KBM-7 (cell line): ENCODE results near the gene UGT3A1.
"Not testable (repeated sequence)": the region's sequence is repeated elsewhere in the genome, so short reads cannot be mapped to it uniquely, and the experiment has no call there.

Experiments
- DNase-seq: peaks from one replicate; pipeline ENCODE4 v3.0.0-alpha.2; 2015
- in situ Hi-C: fragments of 300-500 bp; cut with MboI; formaldehyde crosslinking; loops from 2 replicates; pipeline ENCODE4 v1.14.3; 2020; ENCODE audit warnings: low sequenced_read_pairs, low pct_unique_long_range_greater_than_20kb, mixed read lengths

The UGT3A1 gene

GRCh38 chr5:35990941-35991611 lies at the start of gene UGT3A1:
Gene UGT3A1 (minus strand): TSS chr5:35991390. CDS start chr5:35991240, 150 bp downstream.
- DNase-seq = no peak
- in situ Hi-C loops = no loop called here

GRCh38 chr5:36035696-36036095 lies 44.5 kb upstream of the UGT3A1 start:
- in situ Hi-C loops = no loop called here
- DNase-seq = no peak

GRCh38 chr5:36034536-36035134 lies 43.4 kb upstream of the UGT3A1 start:
- DNase-seq, in situ Hi-C loops: not testable (repeated sequence)

GRCh38 chr5:36033486-36033885 lies 42.3 kb upstream of the UGT3A1 start:
- no peak for DNase-seq
- in situ Hi-C loops = no loop called here

GRCh38 chr5:36033047-36033446 lies 41.9 kb upstream of the UGT3A1 start:
- DNase-seq = no peak
- in situ Hi-C loops = no loop called here

GRCh38 chr5:36031223-36031622 lies 40.0 kb upstream of the UGT3A1 start:
- no peak for DNase-seq
- in situ Hi-C loops = no loop called here

- no peak for DNase-seq
- in situ Hi-C loops = no loop called here
These were observed 38.7 kb upstream of the UGT3A1 start for GRCh38 chr5:36029914-36030313.

GRCh38 chr5:36028816-36029465 lies 37.8 kb upstream of the UGT3A1 start:
- in situ Hi-C loops = no loop called here
- no peak for DNase-seq

GRCh38 chr5:36027711-36028110 lies 36.5 kb upstream of the UGT3A1 start:
- in situ Hi-C loops = no loop called here

GRCh38 chr5:36026706-36027465 lies 35.7 kb upstream of the UGT3A1 start:
- DNase-seq = no peak
- in situ Hi-C loops = no loop called here

More at GRCh38 chr5:36027711-36028110, 36.5 kb upstream of the UGT3A1 start:
- DNase-seq = no peak

- in situ Hi-C loops, DNase-seq: not testable (repeated sequence)
These were observed 31.1 kb upstream of the UGT3A1 start for GRCh38 chr5:36022246-36022645.

GRCh38 chr5:36019584-36019983 lies 28.4 kb upstream of the UGT3A1 start:
- in situ Hi-C loops, DNase-seq: not testable (repeated sequence)

- DNase-seq = no peak
- in situ Hi-C loops = no loop called here
These were observed 26.4 kb upstream of the UGT3A1 start for GRCh38 chr5:36017622-36018021.

- no peak for DNase-seq
- in situ Hi-C loops = no loop called here
These were observed 25.8 kb upstream of the UGT3A1 start for GRCh38 chr5:36017004-36017403.

- DNase-seq = no peak
- in situ Hi-C loops = no loop called here
These were observed 22.0 kb upstream of the UGT3A1 start for GRCh38 chr5:36013182-36013581.

- in situ Hi-C loops = no loop called here
- no peak for DNase-seq
These were observed 18.5 kb upstream of the UGT3A1 start for GRCh38 chr5:36009698-36010097.

GRCh38 chr5:36007366-36007765 lies 16.2 kb upstream of the UGT3A1 start:
- in situ Hi-C loops = no loop called here

GRCh38 chr5:36006163-36006562 lies 15.0 kb upstream of the UGT3A1 start:
- DNase-seq = no peak
- in situ Hi-C loops = no loop called here

More at GRCh38 chr5:36007366-36007765, 16.2 kb upstream of the UGT3A1 start:
- DNase-seq = no peak

- in situ Hi-C loops = no loop called here
- no peak for DNase-seq
These were observed 9.8 kb upstream of the UGT3A1 start for GRCh38 chr5:36001032-36001431.

GRCh38 chr5:35999547-35999946 lies 8.4 kb upstream of the UGT3A1 start:
- in situ Hi-C loops = no loop called here

More at GRCh38 chr5:35999547-35999946, 8.4 kb upstream of the UGT3A1 start:
- DNase-seq = no peak
